ENCODE results near the gene FUNDC1. TPM values are rescaled to one million over a fixed set of nuclear protein-coding genes. Genes with fewer than 3 reads are reported as not detected.

FUNDC1 gene
- total and polyA plus RNA-seq, 8 donors = 2.6 to 11.8 (median 5.8) TPM

- intact Hi-C loops (cut with DNase I) = no loop called here
- no peak for ATAC-seq
- H3K36me3 ChIP-seq = no peaks in the 10 kb centered on the region
- no peaks in the 10 kb centered on the region for H3K27me3 ChIP-seq
- no peak overlapping the region for H3K4me3 ChIP-seq
- no peak for TF ChIP-seq CTCF (IDR thresholded peaks at IDR 0.05)
- H3K9me3 ChIP-seq = no peaks in the 10 kb centered on the region
- DNase-seq = no peak
- H3K27ac ChIP-seq = no peak overlapping the region
- H3K4me1 ChIP-seq = no peaks in the 10 kb centered on the region
- FAIRE-seq = no peak
- WGBS, 2 donors = 56 to 68% methylated on average over 4 of the region's 4 CpGs
Measured at GRCh38 chrX:44503560-44503959, 39.1 kb downstream of the FUNDC1 start.

- Histone ChIP-seq H3K36me3 (no peaks in the 10 kb centered on the region), H3K27ac (no peak overlapping the region), H3K4me3 (no peak overlapping the region), H3K9me3 (no peaks in the 10 kb centered on the region), H3K4me1 (no peaks in the 10 kb centered on the region), H3K27me3 (peaks cover 0 to 4% (median 0%) of the 10 kb centered on the region in 4 donors)
- DNase-seq = no peak
- no peak for FAIRE-seq
- intact Hi-C loops (cut with DNase I) = no loop called here
- no peak for ATAC-seq
- WGBS, 2 donors = 79 to 86% methylated on average over 1 of the region's 1 CpG
- TF ChIP-seq CTCF (IDR thresholded peaks at IDR 0.05) = no peak
Measured at GRCh38 chrX:44495091-44495490, 47.6 kb downstream of the FUNDC1 start.

GRCh38 chrX:44494357-44494756, 48.3 kb downstream of the FUNDC1 start:
- Histone ChIP-seq H3K9me3 (no peaks in the 10 kb centered on the region), H3K4me3 (no peak overlapping the region), H3K27me3 (peaks cover 0 to 4% (median 0%) of the 10 kb centered on the region in 4 donors), H3K27ac (no peak overlapping the region), H3K36me3 (no peaks in the 10 kb centered on the region), H3K4me1 (no peaks in the 10 kb centered on the region)
- intact Hi-C loops (cut with DNase I) = no loop called here
- FAIRE-seq = no peak
- no peak for TF ChIP-seq CTCF (IDR thresholded peaks at IDR 0.05)
- no peak for ATAC-seq
- WGBS, 2 donors = 70 to 75% methylated on average over 4 of the region's 4 CpGs
- DNase-seq = no peak

GRCh38 chrX:44489515-44489914, 53.1 kb downstream of the FUNDC1 start:
- 73 to 74% methylated on average over 4 of the region's 4 CpGs for WGBS, 2 donors
- H3K4me3 ChIP-seq = no peak overlapping the region
- intact Hi-C loops (cut with DNase I) = no loop called here
- TF ChIP-seq CTCF (IDR thresholded peaks at IDR 0.05) = no peak
- FAIRE-seq = no peak
- ATAC-seq = no peak
- H3K27me3 ChIP-seq = peaks cover 0 to 3% (median 0%) of the 10 kb centered on the region in 4 donors
- DNase-seq = no peak
- H3K9me3 ChIP-seq = no peaks in the 10 kb centered on the region
- H3K4me1 ChIP-seq = no peaks in the 10 kb centered on the region
- H3K36me3 ChIP-seq = no peaks in the 10 kb centered on the region
- no peak overlapping the region for H3K27ac ChIP-seq

GRCh38 chrX:44484607-44485146, 58.0 kb downstream of the FUNDC1 start:
- Histone ChIP-seq H3K36me3 (no peaks in the 10 kb centered on the region), H3K27ac (no peak overlapping the region), H3K27me3 (peaks cover 0 to 3% (median 0%) of the 10 kb centered on the region in 4 donors), H3K9me3 (no peaks in the 10 kb centered on the region), H3K4me1 (no peaks in the 10 kb centered on the region), H3K4me3 (no peak overlapping the region)
- DNase-seq (no peak), FAIRE-seq (no peak), ATAC-seq (no peak)
- intact Hi-C loops (cut with DNase I) = no loop called here
- TF ChIP-seq CTCF (IDR thresholded peaks at IDR 0.05) = no peak
- WGBS, 2 donors = 87 to 89% methylated on average over 4 of the region's 4 CpGs

All from pancreas (tissue), 10 donors.